Fibroblast of mammary gland (primary cell): ENCODE results near the gene USP3.

Experiments used
- DNase-seq: peaks from one replicate; pipeline ENCODE4 v3.0.0-alpha.2; 2010; ENCODE audit warnings: low read depth
- H3K4me3 ChIP-seq: 2 replicates; pipeline ENCODE4 v1.5.1; 2011; ENCODE audit warnings: low read depth, mild to moderate bottlenecking, low read length, moderate library complexity; ENCODE audit not compliant: control insufficient read depth
- TF ChIP-seq, protein P1 (sequence below): conservative IDR thresholded peaks from 2 replicates; pipeline ENCODE4 v1.5.1; 2011; ENCODE audit warnings: low read depth, low read length, inconsistent platforms; ENCODE audit not compliant: control insufficient read depth, insufficient read depth

Gene USP3

DNA sequence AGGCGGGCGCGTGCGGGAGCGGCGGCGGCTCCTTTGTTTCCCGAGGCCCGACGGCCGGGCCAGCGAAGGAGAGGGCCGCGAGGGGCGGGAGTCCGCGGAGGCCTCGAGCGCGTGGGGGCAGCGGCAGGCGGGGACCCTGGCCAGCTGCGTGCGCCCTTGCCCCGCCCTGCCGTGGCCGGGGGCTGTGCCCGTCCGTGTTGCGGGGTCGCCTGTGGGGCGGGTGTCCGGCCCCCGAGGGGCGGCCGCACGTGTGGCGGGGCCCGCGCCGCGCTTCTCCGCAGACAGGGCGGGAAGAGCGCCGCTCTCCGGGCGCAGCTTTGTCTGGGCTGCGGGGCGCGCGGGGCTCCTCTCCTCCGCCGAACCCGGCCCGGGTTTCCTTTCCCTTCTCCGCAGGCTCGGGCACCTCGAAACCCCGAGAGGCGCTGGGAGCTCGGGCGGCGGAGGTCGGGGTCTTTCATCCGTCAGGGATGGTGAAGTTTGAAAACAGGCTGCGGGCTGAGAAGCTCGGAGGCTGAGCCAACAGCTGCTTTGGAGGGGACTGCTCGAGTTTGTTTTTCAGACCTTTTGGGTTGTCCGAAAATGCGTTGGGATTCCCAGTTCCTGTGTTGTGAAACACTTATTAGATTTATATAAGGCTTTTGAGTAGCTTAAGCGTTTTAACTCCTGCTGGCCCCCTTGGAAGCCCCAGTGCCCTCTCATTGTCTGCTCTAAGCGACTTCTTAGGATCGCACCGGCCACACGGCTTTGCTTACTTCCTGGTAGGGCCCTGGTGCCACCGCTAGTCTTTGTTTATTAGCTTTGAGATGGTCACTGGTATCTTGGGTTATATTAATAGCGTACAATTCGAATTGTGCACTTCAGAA lies 817 bp downstream of the USP3 start:
- TF ChIP-seq, protein P1, sequence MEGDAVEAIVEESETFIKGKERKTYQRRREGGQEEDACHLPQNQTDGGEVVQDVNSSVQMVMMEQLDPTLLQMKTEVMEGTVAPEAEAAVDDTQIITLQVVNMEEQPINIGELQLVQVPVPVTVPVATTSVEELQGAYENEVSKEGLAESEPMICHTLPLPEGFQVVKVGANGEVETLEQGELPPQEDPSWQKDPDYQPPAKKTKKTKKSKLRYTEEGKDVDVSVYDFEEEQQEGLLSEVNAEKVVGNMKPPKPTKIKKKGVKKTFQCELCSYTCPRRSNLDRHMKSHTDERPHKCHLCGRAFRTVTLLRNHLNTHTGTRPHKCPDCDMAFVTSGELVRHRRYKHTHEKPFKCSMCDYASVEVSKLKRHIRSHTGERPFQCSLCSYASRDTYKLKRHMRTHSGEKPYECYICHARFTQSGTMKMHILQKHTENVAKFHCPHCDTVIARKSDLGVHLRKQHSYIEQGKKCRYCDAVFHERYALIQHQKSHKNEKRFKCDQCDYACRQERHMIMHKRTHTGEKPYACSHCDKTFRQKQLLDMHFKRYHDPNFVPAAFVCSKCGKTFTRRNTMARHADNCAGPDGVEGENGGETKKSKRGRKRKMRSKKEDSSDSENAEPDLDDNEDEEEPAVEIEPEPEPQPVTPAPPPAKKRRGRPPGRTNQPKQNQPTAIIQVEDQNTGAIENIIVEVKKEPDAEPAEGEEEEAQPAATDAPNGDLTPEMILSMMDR = peak; percentile 28
- H3K4me3 ChIP-seq = peak overlapping the region; percentile 86
- peak; percentile 56 for DNase-seq

DNA sequence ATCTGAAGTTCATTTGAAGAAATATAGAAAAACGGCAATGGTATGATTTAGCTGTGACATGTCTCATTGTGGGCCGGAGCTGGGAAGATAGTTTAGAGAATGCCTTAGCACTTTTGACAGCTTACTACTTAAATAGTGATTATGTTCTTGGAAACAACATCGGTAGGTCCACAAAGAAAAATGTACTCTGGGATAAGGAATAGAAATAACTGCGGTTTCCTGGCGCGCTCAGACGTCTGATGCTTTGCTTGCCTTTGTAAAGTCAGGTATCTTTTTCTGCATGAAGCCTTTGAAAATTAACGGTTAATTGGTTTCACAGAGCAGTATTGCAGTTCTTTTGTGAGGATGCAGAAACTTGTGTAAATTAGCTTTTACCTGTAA lies 1.4 kb downstream of the USP3 start:
- TF ChIP-seq, protein P1 = no peak
- DNase-seq = no peak
- H3K4me3 ChIP-seq = peak overlapping the region; percentile 86

DNA sequence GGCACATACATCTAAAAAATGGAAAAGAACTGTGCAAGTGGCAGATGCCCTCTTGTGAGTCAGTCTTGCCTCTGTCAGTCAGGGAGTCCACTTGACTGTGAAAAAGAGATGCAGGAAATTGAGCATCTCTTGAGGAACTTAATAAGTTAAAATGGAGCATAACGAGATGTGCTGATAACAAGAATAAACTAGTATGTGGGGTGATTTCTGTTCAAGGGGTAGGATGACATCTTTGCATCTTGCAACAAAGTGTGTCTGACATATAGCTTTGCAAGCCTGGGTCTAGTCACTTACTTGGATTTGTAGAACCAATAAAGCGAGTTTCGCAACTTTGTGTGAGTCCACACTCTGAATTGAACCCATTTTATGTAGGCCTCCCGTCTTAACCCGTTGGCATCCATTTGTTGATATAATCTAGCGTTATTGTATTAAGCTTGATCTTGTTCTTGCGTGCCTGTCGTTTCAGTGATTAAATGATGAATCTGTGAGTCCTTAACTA lies 2.2 kb downstream of the USP3 start:
- H3K4me3 ChIP-seq = no peak overlapping the region
- TF ChIP-seq, protein P1 = no peak
- DNase-seq = peak; percentile 59

DNA sequence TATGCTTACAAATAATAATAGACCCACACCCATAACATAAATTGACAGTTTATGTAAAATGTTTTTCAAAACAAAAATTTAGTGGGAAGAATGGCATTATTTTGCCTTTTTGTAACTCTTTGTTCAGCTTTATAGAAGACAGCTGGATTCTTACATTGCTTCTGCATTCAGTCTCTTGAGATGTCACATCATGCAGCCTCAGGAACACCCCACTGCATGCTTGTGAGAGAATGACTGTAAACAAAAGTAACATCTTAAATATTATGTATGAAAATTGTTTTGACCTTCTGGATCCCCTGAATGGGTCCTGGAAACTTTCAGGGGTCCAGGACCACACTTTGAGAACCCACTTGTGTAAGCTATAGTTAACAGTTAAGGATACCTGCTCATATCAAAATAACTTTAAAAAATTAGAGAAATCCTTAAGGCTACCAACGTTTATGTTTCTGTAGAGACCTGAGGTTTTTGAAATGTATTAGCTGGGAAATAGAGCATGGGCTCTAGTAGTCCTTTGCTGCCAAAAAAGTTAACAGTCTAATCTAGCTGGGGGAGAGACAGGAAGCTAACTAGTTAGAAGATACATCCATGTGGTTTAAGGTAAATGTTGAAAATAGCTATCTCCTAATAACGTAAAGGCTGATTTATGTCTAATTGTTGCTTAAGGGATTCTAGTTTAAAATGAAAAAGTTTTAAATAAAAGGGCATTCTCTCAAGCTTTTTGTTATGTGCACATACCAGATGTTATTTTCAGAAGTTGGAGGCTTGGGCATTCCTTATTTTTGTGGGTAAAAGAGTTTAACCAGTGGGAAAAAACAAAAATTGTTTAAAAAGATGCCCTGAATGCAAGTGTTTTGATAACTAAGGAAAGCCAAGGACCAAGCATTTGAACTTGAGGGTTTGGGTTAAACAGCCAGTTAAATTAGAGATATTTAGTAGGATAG lies 3.8 kb downstream of the USP3 start:
- no peak for DNase-seq
- no peak overlapping the region for H3K4me3 ChIP-seq
- TF ChIP-seq, protein P1 = no peak

DNA sequence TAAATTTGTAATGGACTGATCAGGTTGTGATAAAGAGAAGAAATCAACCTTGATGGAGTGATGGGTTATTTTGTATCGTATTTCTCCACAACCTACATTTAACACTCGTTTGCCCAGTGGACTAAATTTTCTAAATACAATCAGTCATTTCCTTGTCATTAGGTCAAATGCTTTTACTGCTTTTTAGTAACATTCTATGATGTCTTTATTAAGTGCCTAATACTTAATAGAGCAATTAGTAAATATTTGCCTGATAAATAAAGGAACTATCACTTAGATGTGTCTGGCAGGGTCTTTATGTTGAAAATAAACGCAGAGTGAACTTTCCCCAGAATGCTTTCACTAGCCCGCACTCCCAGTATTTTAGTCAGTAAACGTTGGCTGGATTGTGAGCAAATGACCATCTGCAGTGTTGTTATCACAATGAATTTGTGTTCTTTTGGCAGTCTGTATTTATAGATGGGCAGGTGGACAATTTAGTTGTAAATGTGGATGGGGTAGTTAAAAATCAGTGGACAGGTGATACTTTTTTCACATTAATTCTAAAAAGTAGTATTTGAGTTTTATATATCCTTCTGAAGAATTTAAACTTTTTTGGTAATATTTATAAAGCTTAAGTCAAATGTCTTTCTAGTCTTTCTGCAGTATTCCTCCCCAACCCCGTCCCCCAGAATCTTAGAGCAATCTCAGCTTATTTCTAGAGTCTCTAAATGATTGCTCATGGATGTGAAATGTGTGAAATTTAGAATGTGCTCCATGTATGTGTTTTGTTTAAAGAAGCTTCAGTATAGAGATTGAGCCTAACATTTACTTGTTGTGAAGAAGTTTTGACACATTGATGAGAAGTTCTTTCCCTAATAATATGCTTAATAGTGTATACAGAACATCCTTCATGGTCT lies 4.9 kb downstream of the USP3 start:
- no peak overlapping the region for H3K4me3 ChIP-seq
- no peak for DNase-seq
- TF ChIP-seq, protein P1 = no peak
